ENCODE data around the gene AHRR.

DNA sequence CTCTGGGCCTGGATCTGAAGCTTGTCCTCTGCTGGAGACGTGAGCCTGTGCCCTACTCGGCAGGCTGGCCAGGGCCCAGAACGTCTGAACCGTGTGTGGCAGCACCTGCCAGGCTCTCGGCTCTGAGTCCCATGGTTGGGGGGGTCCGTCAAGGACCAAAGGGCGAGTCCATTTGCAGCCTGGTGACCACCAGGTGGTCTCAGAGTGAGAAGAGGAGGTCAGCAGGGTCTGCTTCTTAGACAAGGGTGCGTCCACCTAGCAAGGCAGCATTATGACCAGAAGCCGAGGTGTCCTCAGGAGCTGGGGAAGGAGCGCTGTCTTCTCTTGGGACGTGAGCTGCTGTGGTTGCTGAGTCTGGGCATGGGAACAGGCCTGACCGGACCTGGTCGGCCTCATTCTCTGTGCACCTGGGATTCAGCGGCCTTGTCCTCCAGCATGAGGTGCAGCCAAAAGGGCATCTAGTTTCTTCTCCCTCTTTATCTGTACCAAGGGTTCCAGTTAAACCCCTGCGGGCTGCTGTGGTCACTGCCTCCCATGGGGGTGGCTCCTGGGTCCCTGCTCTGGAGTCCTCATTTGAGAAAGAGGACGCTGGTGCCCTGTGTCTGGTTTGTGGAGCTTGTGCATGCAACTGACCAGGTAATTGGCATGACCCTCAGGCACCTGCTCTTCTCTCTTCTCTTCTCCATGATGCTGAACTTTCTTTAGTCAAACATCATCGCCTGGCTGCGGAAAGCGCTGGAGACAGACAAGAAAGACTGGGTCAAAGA is 135.9 kb downstream of the AHRR start:
- TF ChIP-seq ELF4 (IDR thresholded peaks at IDR 0.05): no peak
- no peak for TF ChIP-seq FOXM1 (IDR thresholded peaks at IDR 0.05; ENCODE audit: borderline replicate concordance)
- TF ChIP-seq, protein P1, sequence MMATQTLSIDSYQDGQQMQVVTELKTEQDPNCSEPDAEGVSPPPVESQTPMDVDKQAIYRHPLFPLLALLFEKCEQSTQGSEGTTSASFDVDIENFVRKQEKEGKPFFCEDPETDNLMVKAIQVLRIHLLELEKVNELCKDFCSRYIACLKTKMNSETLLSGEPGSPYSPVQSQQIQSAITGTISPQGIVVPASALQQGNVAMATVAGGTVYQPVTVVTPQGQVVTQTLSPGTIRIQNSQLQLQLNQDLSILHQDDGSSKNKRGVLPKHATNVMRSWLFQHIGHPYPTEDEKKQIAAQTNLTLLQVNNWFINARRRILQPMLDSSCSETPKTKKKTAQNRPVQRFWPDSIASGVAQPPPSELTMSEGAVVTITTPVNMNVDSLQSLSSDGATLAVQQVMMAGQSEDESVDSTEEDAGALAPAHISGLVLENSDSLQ (IDR thresholded peaks at IDR 0.05): no peak
